Neural cell (in vitro differentiated cells): Measurements from ENCODE around the gene GRK3.

Experiments used
- RAD21 ChIP-seq: fragments of 450-650 bp; conservative IDR thresholded peaks from 2 replicates; pipeline ENCODE4 v1.6.1; 2014; ENCODE audit warnings: antibody characterized with exemption, mild to moderate bottlenecking, moderate library complexity
- TF ChIP-seq, protein P1 (sequence below): fragments of 450-650 bp; IDR thresholded peaks from 2 replicates; pipeline ENCODE4 v1.5.1; 2014; ENCODE audit warnings: antibody characterized with exemption, mild to moderate bottlenecking, moderate library complexity; ENCODE audit not compliant: poor library complexity, severe bottlenecking

GRCh38 chr22:25758316-25758715 is 193.8 kb downstream of the GRK3 start:
- TF ChIP-seq, protein P1, sequence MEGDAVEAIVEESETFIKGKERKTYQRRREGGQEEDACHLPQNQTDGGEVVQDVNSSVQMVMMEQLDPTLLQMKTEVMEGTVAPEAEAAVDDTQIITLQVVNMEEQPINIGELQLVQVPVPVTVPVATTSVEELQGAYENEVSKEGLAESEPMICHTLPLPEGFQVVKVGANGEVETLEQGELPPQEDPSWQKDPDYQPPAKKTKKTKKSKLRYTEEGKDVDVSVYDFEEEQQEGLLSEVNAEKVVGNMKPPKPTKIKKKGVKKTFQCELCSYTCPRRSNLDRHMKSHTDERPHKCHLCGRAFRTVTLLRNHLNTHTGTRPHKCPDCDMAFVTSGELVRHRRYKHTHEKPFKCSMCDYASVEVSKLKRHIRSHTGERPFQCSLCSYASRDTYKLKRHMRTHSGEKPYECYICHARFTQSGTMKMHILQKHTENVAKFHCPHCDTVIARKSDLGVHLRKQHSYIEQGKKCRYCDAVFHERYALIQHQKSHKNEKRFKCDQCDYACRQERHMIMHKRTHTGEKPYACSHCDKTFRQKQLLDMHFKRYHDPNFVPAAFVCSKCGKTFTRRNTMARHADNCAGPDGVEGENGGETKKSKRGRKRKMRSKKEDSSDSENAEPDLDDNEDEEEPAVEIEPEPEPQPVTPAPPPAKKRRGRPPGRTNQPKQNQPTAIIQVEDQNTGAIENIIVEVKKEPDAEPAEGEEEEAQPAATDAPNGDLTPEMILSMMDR = no peak
- TF ChIP-seq RAD21 = no peak
